Stomach (tissue), 4 donors: Measurements from ENCODE around the gene SIKE1.
"Not testable (repeated sequence)": the region's sequence is repeated elsewhere in the genome, so short reads cannot be mapped to it uniquely, and the experiment has no call there.

Experiments
- EP300 ChIP-seq: sonication (generic); formaldehyde crosslinking; IDR thresholded peaks from one replicate; pipeline ENCODE4 v1.6.1; 2017; ENCODE audit warnings: antibody characterized with exemption
- POLR2A ChIP-seq, 4 donors: fragments of 450-650 bp; IDR thresholded peaks; one replicate each; pipeline ENCODE4 v1.6.1; 2016; ENCODE audit warnings: antibody characterized with exemption in 4 of 4, control low read depth in 2 of 4, mild to moderate bottlenecking in 1 of 4, moderate library complexity in 1 of 4
- POLR2AphosphoS5 ChIP-seq, 3 donors: sonication (generic); formaldehyde crosslinking; IDR thresholded peaks; one replicate each; pipeline ENCODE4 v1.6.1; 2016; ENCODE audit warnings: antibody characterized with exemption in 3 of 3
- TF ChIP-seq, protein P1 (sequence below), 7 experiments: fragments of 450-650 bp in 4 of 7; fragments of 200-600 bp in 3 of 7; sonication (generic) in 3 of 7; IDR thresholded peaks; one replicate each; pipeline ENCODE4 v1.5.1; 2016 to 2019; ENCODE audit warnings: antibody characterized with exemption in 7 of 7, control low read depth in 2 of 7, mild to moderate bottlenecking in 1 of 7

DNA sequence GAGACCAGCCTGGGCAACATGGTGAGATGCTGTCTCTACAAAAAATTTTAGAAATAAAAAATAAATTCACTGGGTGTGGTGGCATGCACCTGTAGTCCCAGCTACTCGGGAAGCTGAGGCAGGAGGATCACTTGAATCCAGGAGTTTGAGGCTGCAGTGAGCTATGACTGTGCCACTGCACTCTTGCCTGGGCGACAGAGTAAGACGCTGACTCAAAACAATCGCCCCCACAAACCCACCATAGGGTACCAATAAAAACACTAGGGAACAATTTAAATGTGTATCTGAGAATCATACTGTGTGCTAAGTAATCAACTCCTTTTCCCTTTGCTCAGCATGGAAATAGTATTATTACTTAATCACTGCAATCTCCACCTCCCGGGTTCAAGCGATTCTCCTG is 26.8 kb downstream of the SIKE1 start:
- TF ChIP-seq, protein P1, sequence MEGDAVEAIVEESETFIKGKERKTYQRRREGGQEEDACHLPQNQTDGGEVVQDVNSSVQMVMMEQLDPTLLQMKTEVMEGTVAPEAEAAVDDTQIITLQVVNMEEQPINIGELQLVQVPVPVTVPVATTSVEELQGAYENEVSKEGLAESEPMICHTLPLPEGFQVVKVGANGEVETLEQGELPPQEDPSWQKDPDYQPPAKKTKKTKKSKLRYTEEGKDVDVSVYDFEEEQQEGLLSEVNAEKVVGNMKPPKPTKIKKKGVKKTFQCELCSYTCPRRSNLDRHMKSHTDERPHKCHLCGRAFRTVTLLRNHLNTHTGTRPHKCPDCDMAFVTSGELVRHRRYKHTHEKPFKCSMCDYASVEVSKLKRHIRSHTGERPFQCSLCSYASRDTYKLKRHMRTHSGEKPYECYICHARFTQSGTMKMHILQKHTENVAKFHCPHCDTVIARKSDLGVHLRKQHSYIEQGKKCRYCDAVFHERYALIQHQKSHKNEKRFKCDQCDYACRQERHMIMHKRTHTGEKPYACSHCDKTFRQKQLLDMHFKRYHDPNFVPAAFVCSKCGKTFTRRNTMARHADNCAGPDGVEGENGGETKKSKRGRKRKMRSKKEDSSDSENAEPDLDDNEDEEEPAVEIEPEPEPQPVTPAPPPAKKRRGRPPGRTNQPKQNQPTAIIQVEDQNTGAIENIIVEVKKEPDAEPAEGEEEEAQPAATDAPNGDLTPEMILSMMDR (IDR thresholded peaks at IDR 0.05), result not testable (repeated sequence)
- not testable (repeated sequence) for TF ChIP-seq POLR2A (IDR thresholded peaks at IDR 0.05); EP300; POLR2AphosphoS5 (IDR thresholded peaks at IDR 0.05)
